A549 (cell line): ENCODE measurements around the gene ABI3. TPM values are rescaled to one million over a fixed set of nuclear protein-coding genes. Genes with fewer than 3 reads are reported as not detected.

Experiments used
- ATAC-seq, 2 experiments: fragments of 200-7000 bp in 1 of 2; fragments of >200 bp in 1 of 2; cut with Nextera tagmentation in 1 of 2; cut with Tn5 transposase in 1 of 2; 3 replicates each; pipeline versions ENCODE4 v1.8.0 to v1.9.1; 2018 to 2020; ENCODE audit warnings: mild to moderate bottlenecking in 1 of 2, moderate library complexity in 1 of 2
- CTCF ChIA-PET: fragments of 300-600 bp; sonication (Branson Sonifier 250); formaldehyde crosslinking; extraction: SDS; loops from one replicate; lab custom pipeline; 2021; ENCODE audit warnings: antibody characterized with exemption, inconsistent platforms; lab: Yijun Ruan, JAX
- POLR2A ChIA-PET: fragments of 350-600 bp; formaldehyde crosslinking; extraction: SDS; loops from one replicate; lab custom pipeline; 2021; ENCODE audit warnings: antibody characterized with exemption, inconsistent platforms; lab: Yijun Ruan, JAX
- DNase-seq, 2 experiments: peaks; one replicate each; pipeline versions ENCODE4 v3.0.0 to v3.0.0-alpha.2; 2011 to 2016; ENCODE audit warnings: low read depth in 1 of 2, low spot score in 1 of 2
- FAIRE-seq: peaks from 2 replicates; lab custom pipeline; 2011; peaks lifted over from hg19 to GRCh38; lab: Jason Lieb, UNC
- H3K27ac ChIP-seq, 2 experiments: fragments of >200 bp; sonication (Bioruptor Twin); formaldehyde crosslinking; 3 replicates each; pipeline ENCODE4 v1.5.1; 2016 to 2017
- H3K4me1 ChIP-seq: fragments of >200 bp; sonication (Bioruptor Twin); formaldehyde crosslinking; 3 replicates; pipeline ENCODE4 v1.6.1; 2016
- H3K4me2 ChIP-seq: fragments of >200 bp; sonication (Bioruptor Twin); formaldehyde crosslinking; 3 replicates; pipeline ENCODE4 v1.6.1; 2016
- H3K4me3 ChIP-seq: fragments of >200 bp; sonication (Bioruptor Twin); formaldehyde crosslinking; 3 replicates; pipeline ENCODE4 v1.5.1; 2016
- H3K9me3 ChIP-seq: fragments of >200 bp; sonication (Bioruptor Twin); formaldehyde crosslinking; 3 replicates; pipeline ENCODE4 v1.6.1; 2016
- ATOH8 ChIP-seq: fragments of 250-450 bp; sonication (Bioruptor Pico); IDR thresholded peaks from 2 replicates; pipeline ENCODE4 v1.5.0; 2020; ENCODE audit warnings: low read depth, mild to moderate bottlenecking, moderate library complexity
- BHLHE40 ChIP-seq: IDR thresholded peaks from 2 replicates; pipeline ENCODE4 v1.6.1; 2012; ENCODE audit warnings: low read depth, low read length, inconsistent platforms
- CHD2 ChIP-seq: fragments of 150-350 bp; IDR thresholded peaks from 2 replicates; pipeline ENCODE4 v1.6.1; 2014; ENCODE audit warnings: low read length; ENCODE audit not compliant: partially characterized antibody
- EHF ChIP-seq: fragments of 250-450 bp; sonication (Bioruptor Pico); IDR thresholded peaks from 2 replicates; pipeline ENCODE4 v1.5.0; 2020; ENCODE audit warnings: mild to moderate bottlenecking
- EHMT2 ChIP-seq: fragments of 200-600 bp; sonication (generic); IDR thresholded peaks from 2 replicates; pipeline ENCODE4 v1.6.1; 2016; ENCODE audit warnings: antibody characterized with exemption, low read depth, mild to moderate bottlenecking, moderate library complexity
- FOSL2 ChIP-seq, 2 experiments: fragments of 450-650 bp in 1 of 2; fragments of >200 bp in 1 of 2; sonication (Bioruptor Twin) in 1 of 2; formaldehyde crosslinking; IDR thresholded peaks; 2 replicates each; pipeline versions ENCODE4 v1.5.0 to v1.6.1; 2016 to 2020; ENCODE audit warnings: mild to moderate bottlenecking in 1 of 2, moderate library complexity in 1 of 2
- FOXS1 ChIP-seq: fragments of 250-450 bp; sonication (Bioruptor Pico); IDR thresholded peaks from 2 replicates; pipeline ENCODE4 v1.5.0; 2020; ENCODE audit warnings: mild to moderate bottlenecking, moderate library complexity
- GATA3 ChIP-seq: IDR thresholded peaks from 2 replicates; pipeline ENCODE4 v1.6.1; 2012; ENCODE audit warnings: borderline replicate concordance
- HEYL ChIP-seq: fragments of 250-450 bp; sonication (Bioruptor Pico); IDR thresholded peaks from 2 replicates; pipeline ENCODE4 v1.8.0; 2021; ENCODE audit warnings: mild to moderate bottlenecking, moderate library complexity
- HOXB13 ChIP-seq: fragments of 250-450 bp; sonication (Bioruptor Pico); IDR thresholded peaks from 2 replicates; pipeline ENCODE4 v1.5.0; 2020; ENCODE audit warnings: low read depth, mild to moderate bottlenecking, moderate library complexity
- HOXB5 ChIP-seq: fragments of 250-450 bp; sonication (Bioruptor Pico); IDR thresholded peaks from 2 replicates; pipeline ENCODE4 v1.5.0; 2020; ENCODE audit warnings: mild to moderate bottlenecking, moderate library complexity
- KDM1A ChIP-seq: fragments of 200-600 bp; sonication (generic); IDR thresholded peaks from 2 replicates; pipeline ENCODE4 v1.6.1; 2016; ENCODE audit warnings: low read depth, mild to moderate bottlenecking
- MYC ChIP-seq: IDR thresholded peaks from 2 replicates; pipeline ENCODE4 v1.6.1; 2012; ENCODE audit warnings: mild to moderate bottlenecking, inconsistent platforms, low read length, improper control_type of control experiment, borderline replicate concordance
- NFE2L2 ChIP-seq: fragments of 150-350 bp; conservative IDR thresholded peaks from 2 replicates; pipeline ENCODE4 v1.6.1; 2014; ENCODE audit warnings: low read length
- NR3C1 ChIP-seq: fragments of >200 bp; sonication (Bioruptor Twin); formaldehyde crosslinking; IDR thresholded peaks from 3 replicates; pipeline ENCODE4 v1.6.1; 2017
- PHF8 ChIP-seq: fragments of 200-600 bp; sonication (generic); IDR thresholded peaks from 2 replicates; pipeline ENCODE4 v1.6.1; 2016; ENCODE audit warnings: low read depth, mild to moderate bottlenecking, antibody characterized with exemption, moderate library complexity, borderline replicate concordance
- RAD21 ChIP-seq, 2 experiments: fragments of >200 bp in 1 of 2; sonication (Bioruptor Twin) in 1 of 2; formaldehyde crosslinking in 1 of 2; IDR thresholded peaks in 1 of 2; conservative IDR thresholded peaks in 1 of 2; 2 replicates in 1 of 2; 3 replicates in 1 of 2; pipeline ENCODE4 v1.6.1; 2012 to 2018; ENCODE audit warnings: inconsistent platforms in 1 of 2
- RARB ChIP-seq: fragments of 250-450 bp; sonication (Bioruptor Pico); IDR thresholded peaks from 2 replicates; pipeline ENCODE4 v1.8.0; 2021; ENCODE audit warnings: mild to moderate bottlenecking, moderate library complexity
- RNF2 ChIP-seq: fragments of 200-600 bp; sonication (generic); IDR thresholded peaks from 2 replicates; pipeline ENCODE4 v1.6.1; 2016; ENCODE audit warnings: low read depth, mild to moderate bottlenecking, antibody characterized with exemption, moderate library complexity, borderline replicate concordance
- TP53 ChIP-seq: fragments of 250-450 bp; sonication (Bioruptor Pico); IDR thresholded peaks from 2 replicates; pipeline ENCODE4 v1.5.0; 2021; ENCODE audit warnings: mild to moderate bottlenecking, moderate library complexity
- ZFP36 ChIP-seq: fragments of 450-650 bp; IDR thresholded peaks from 2 replicates; pipeline ENCODE4 v1.6.1; 2014; ENCODE audit warnings: borderline replicate concordance; ENCODE audit not compliant: partially characterized antibody
- ZNF302 ChIP-seq: fragments of 250-450 bp; sonication (Bioruptor Pico); IDR thresholded peaks from 2 replicates; pipeline ENCODE4 v1.9.0; 2021; ENCODE audit warnings: inconsistent platforms, mild to moderate bottlenecking, moderate library complexity
- ZSCAN20 ChIP-seq: fragments of 250-450 bp; sonication (Bioruptor Pico); IDR thresholded peaks from 2 replicates; pipeline ENCODE4 v1.8.0; 2022; ENCODE audit warnings: mild to moderate bottlenecking, moderate library complexity
- WGBS: methylation state at CpG from one replicate; pipeline ENCODE4 v1.1.6; 2017; ENCODE audit errors: missing lambda C conversion rate; 5-methylcytosine and 5-hydroxymethylcytosine counted together
- polyA plus RNA-seq, 4 experiments: library from polyadenylated mRNA; depleted of rRNA in 3 of 4; stranded (reverse); fragments of >200 nt; fragmentation: RNase III in 1 of 4; extraction: RNeasy Plus Mini Kit Qiagen cat#74134 plus additional on column Dnase treatment in 1 of 4; gene quantifications; 2 replicates in 3 of 4; 3 replicates in 1 of 4; pipeline ENCODE4 v1.2.3, GENCODE V29; 2011 to 2017
- TF ChIP-seq, protein P1 (sequence below): fragments of >200 bp; sonication (Bioruptor Twin); formaldehyde crosslinking; IDR thresholded peaks from 2 replicates; pipeline ENCODE4 v1.6.1; 2016
- TF ChIP-seq, protein P2 (sequence below): fragments of 450-650 bp; IDR thresholded peaks from 2 replicates; pipeline ENCODE4 v1.6.1; 2014; ENCODE audit warnings: antibody characterized with exemption
- TF ChIP-seq, protein P3 (sequence below): IDR thresholded peaks from 2 replicates; pipeline ENCODE4 v1.6.1; 2012; ENCODE audit warnings: low read depth, borderline replicate concordance

The ABI3 gene
- polyA plus RNA-seq, 2 of the 4 experiments (the other 2 are of a cell fraction), result not detected

- no peak for FAIRE-seq
- H3K4me3 ChIP-seq, result no peak overlapping the region
- H3K27ac ChIP-seq, result no peak overlapping the region
- no peak for ATAC-seq
- no peak overlapping the region for H3K4me2 ChIP-seq
- CTCF ChIA-PET, result interaction anchor here (1.1 to 17.4 kb wide), 4 partner anchors 26 to 163 kb away, joined by 3 to 224 read pairs (median 8); partner anchors contain the start of gene PHOSPHO1
- POLR2A ChIA-PET, result no interaction called here
- 86% methylated on average over 4 of the region's 4 CpGs for WGBS
- DNase-seq, result no peak
- H3K4me1 ChIP-seq, result peaks cover 26% of the 10 kb centered on the region
- no peak for TF ChIP-seq RARB (CRISPR knock-in tag)
- no peak for TF ChIP-seq ZNF302 (CRISPR knock-in tag)
- TF ChIP-seq PHF8, result no peak
- no peak for TF ChIP-seq NFE2L2
- TF ChIP-seq, protein P1, sequence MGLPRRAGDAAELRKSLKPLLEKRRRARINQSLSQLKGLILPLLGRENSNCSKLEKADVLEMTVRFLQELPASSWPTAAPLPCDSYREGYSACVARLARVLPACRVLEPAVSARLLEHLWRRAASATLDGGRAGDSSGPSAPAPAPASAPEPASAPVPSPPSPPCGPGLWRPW, result no peak
- no peaks in the 10 kb centered on the region for H3K9me3 ChIP-seq
Measured at GRCh38 chr17:49195751-49196150, 14.8 kb upstream of the ABI3 start.

DNA sequence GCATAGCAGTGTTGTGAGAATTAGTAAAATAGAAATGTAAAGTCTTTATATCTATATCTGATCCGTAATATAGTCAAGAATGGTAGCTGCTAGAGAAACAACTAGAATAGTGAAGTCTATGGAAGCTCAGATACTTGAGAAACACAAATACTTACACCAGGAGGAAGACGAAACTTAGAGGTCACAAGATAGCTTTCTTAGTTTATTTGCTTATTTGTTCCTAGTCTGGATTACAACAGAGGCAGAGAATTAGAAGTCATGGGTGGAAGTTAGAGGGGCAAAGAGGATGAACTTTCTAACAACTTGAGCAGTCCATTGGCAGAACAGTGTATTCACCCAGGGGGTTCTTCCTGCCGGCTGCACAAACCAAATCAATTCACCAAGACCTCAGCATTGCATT is 14.0 kb upstream of the ABI3 start:
- Histone ChIP-seq H3K4me3 (no peak overlapping the region), H3K27ac (peak overlapping the region in 1 of 2 experiments; percentile 67; a peak in 3 of 6 replicates), H3K9me3 (no peaks in the 10 kb centered on the region), H3K4me1 (peaks cover 20% of the 10 kb centered on the region), H3K4me2 (no peak overlapping the region)
- 91% methylated on average over 3 of the region's 3 CpGs for WGBS
- DNase-seq (no peak), ATAC-seq (no peak), FAIRE-seq (no peak)
- CTCF ChIA-PET, result interaction anchor here (1.1 to 17.4 kb wide), 2 partner anchors 25 to 33 kb away, joined by 3 to 224 read pairs; partner anchors contain the start of gene PHOSPHO1
- no peak for TF ChIP-seq ZSCAN20 (CRISPR knock-in tag)
- TF ChIP-seq, protein P1, result no peak
- no peak for TF ChIP-seq CHD2
- TF ChIP-seq TP53, result no peak
- TF ChIP-seq HEYL, result no peak
- TF ChIP-seq ATOH8, result no peak
- TF ChIP-seq RNF2, result no peak
- POLR2A ChIA-PET, result no interaction called here

DNA sequence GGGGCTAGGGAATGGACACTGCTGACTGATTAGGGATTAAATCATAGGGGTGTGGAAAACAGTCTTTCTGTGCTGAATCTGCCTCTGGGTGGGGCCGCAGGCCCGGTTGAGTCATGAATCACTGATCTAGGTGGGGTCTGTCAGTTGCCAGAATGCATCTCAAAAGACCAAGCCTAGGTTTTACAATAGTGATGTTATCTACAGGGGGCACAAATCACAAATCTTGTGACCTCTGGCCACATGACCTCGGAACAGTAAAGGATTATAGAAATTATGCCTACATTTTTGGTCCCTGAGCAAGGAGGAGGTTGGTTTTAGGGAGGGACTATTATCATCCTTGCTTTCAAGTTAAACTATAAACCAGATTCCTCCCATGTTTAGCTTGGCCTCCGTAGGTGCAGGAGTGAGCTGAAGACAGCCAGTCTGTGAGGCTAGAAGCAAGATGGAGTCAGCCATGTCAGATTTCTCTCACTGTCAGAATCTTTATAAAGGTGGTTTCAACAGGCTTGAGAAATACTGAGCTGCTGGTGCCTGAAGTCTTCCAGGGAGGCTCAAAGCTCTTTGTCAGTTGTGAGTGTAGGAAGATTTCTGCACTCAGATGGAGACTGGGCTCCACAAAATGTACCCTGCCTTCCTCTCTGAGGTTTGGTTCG is 13.0 kb upstream of the ABI3 start:
- Histone ChIP-seq H3K4me2 (peak overlapping the region; percentile 6; the same call in 2 of the 3 replicates), H3K27ac (peak overlapping the region; percentile 37 to 67; a peak in 5 of 6 replicates), H3K9me3 (no peaks in the 10 kb centered on the region), H3K4me1 (peaks cover 20% of the 10 kb centered on the region), H3K4me3 (no peak overlapping the region)
- 20% methylated on average over 5 of the region's 5 CpGs for WGBS
- ChIA-PET CTCF (interaction anchor here (0.8 to 17.4 kb wide), 5 partner anchors 10 to 383 kb away, joined by 3 to 224 read pairs (median 4); partner anchors contain the start of gene PHOSPHO1), POLR2A (no interaction called here)
- DNase-seq (peak in 1 of 2 experiments; percentile 58), ATAC-seq (no peak), FAIRE-seq (no peak)
- TF ChIP-seq, protein P2, sequence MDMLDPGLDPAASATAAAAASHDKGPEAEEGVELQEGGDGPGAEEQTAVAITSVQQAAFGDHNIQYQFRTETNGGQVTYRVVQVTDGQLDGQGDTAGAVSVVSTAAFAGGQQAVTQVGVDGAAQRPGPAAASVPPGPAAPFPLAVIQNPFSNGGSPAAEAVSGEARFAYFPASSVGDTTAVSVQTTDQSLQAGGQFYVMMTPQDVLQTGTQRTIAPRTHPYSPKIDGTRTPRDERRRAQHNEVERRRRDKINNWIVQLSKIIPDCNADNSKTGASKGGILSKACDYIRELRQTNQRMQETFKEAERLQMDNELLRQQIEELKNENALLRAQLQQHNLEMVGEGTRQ, result peak; percentile 44; the same call in 1 of the 2 replicates
- no peak for TF ChIP-seq ZFP36
- no peak for TF ChIP-seq KDM1A
- TF ChIP-seq, protein P3, sequence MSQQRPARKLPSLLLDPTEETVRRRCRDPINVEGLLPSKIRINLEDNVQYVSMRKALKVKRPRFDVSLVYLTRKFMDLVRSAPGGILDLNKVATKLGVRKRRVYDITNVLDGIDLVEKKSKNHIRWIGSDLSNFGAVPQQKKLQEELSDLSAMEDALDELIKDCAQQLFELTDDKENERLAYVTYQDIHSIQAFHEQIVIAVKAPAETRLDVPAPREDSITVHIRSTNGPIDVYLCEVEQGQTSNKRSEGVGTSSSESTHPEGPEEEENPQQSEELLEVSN, result no peak
- TF ChIP-seq RAD21 (conservative IDR thresholded peaks at IDR 0.05 in 1 of 2, IDR thresholded peaks at IDR 0.05 in 1 of 2), result no peak
- TF ChIP-seq RARB (CRISPR knock-in tag), result peak; percentile 59; the same call in 1 of the 2 replicates
- peak; percentile 75; the same call in 1 of the 2 replicates for TF ChIP-seq FOXS1 (CRISPR knock-in tag)
- no peak for TF ChIP-seq FOSL2 (IDR thresholded peaks at IDR 0.05)
- 0 out of 2 replicates have a peak, but pooled peaks have one; percentile 9 for TF ChIP-seq FOSL2 (CRISPR knock-in tag; IDR thresholded peaks at IDR 0.05)
- peak; percentile 96; the same call in 1 of the 2 replicates for TF ChIP-seq HOXB13 (CRISPR knock-in tag)
- peak; percentile 90; the same call in 1 of the 2 replicates for TF ChIP-seq HOXB5
- TF ChIP-seq EHF (CRISPR knock-in tag), result peak; percentile 87; the same call in 1 of the 2 replicates
- no peak for TF ChIP-seq NR3C1
- TF ChIP-seq MYC, result no peak
- 0 out of 2 replicates have a peak, but pooled peaks have one; percentile 49 for TF ChIP-seq HEYL
- TF ChIP-seq ATOH8, result peak; percentile 95
- peak; percentile 65; the same call in 1 of the 2 replicates for TF ChIP-seq GATA3
- TF ChIP-seq EHMT2, result no peak
- TF ChIP-seq ZNF302 (CRISPR knock-in tag), result peak; percentile 93; the same call in 1 of the 2 replicates
- TF ChIP-seq BHLHE40, result no peak
